DOHH2 (cell line): ENCODE measurements around the gene B4GAT1.

ENCODE experiments used
- CTCF ChIP-seq: fragments of 200-600 bp; sonication (generic); IDR thresholded peaks from one replicate; pipeline ENCODE4 v1.5.1; 2014; ENCODE audit warnings: antibody characterized with exemption, mild to moderate bottlenecking, low read depth, low read length; ENCODE audit not compliant: poor library complexity, severe bottlenecking
- EZH2phosphoT487 ChIP-seq: fragments of 200-600 bp; sonication (generic); IDR thresholded peaks from 2 replicates; pipeline ENCODE4 v1.6.1; 2017; ENCODE audit warnings: borderline replicate concordance, mild to moderate bottlenecking, antibody characterized with exemption, low read length, moderate library complexity, mixed read lengths

DNA sequence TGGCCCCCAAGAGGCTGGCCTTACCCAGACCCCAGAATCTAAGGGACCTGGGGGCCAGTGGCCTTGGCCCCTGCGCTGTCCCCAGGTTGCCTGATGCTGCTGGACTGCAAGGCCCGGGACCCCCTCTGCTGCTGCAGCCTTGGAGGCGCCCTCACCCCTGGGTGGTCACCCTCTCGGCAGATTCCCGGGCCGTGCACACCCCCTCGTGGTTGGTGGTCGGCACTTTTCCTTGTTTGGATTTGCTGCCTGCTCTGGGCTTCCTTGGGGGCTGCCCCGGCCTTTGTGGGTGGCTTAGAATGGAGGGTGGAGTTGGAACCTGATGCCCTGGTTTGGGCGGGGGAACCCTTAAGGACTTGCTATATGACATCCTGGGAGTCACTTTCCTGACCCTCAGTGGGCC lies 16.5 kb downstream of the B4GAT1 start:
- TF ChIP-seq CTCF (no peak), EZH2phosphoT487 (no peak)
